ENCODE measurements around the gene ACER1. TPM values are rescaled to one million over a fixed set of nuclear protein-coding genes. Genes with fewer than 3 reads are reported as not detected.

The ACER1 gene
- total and polyA plus RNA-seq, 2 of the 13 experiments (the other 11 are each of a cell fraction or from before 2014, with no cell fraction given), result not detected

DNA sequence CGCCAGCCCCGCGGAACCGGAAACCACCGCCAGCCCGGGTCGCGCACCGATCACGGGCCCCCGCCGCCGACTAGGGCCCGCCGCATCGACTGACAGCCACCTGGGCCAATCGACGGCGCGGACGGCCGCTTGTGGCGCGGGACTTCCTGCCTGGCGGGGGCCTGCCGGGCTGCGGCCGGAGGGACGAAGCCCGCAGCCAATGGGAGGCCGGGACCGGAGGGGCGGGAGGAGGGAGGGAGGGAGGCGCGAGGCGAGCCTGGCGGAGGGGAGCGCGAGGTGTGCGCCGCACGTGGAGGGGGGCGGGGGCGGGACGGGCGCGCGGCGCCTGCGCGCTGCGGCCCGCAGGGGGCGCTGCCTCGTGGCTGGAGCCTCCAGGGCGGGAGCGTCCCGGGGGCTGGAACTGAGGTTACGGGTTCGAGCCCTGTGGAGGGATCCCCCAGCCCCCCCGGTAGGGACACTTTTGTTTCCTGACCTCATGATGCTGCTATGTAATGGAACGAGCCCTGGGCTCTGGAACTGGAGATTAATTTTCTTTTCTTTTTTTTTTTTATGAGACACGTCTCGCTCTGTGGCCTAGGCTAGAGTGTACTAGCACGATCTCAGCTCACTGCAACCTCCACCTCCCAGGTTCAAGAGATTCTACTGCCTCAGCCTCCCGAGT is 53.4 kb downstream of the ACER1 start, which contains the start of gene MLLT1 (continued):
- peak; percentile 88 for TF ChIP-seq REL (CRISPR knock-in tag; conservative IDR thresholded peaks at IDR 0.05)
- TF ChIP-seq HOXA5 (CRISPR knock-in tag; IDR thresholded peaks at IDR 0.05), result no peak; the same call in 1 of the 2 replicates
- no peak for TF ChIP-seq ZNF318 (CRISPR knock-in tag; IDR thresholded peaks at IDR 0.05)
- TF ChIP-seq, protein P1, sequence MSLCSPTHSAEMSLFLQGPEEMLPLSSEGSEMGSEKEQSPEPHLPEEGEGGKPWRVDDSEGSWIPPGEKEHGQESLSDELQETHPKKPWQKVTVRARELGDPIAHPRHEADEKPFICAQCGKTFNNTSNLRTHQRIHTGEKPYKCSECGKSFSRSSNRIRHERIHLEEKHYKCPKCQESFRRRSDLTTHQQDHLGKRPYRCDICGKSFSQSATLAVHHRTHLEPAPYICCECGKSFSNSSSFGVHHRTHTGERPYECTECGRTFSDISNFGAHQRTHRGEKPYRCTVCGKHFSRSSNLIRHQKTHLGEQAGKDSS (CRISPR knock-in tag; IDR thresholded peaks at IDR 0.05; ENCODE audit: borderline replicate concordance, low read depth), result 0 out of 2 replicates have a peak, but pooled peaks have one; percentile 20
- TF ChIP-seq DDIT3 (CRISPR knock-in tag; IDR thresholded peaks at IDR 0.05), result no peak
- TF ChIP-seq CHCHD3 (CRISPR knock-in tag; IDR thresholded peaks at IDR 0.05), result no peak
- no peak for TF ChIP-seq ZNF326 (CRISPR knock-in tag; IDR thresholded peaks at IDR 0.05; ENCODE audit: borderline replicate concordance)
- no peak for TF ChIP-seq ZNF30 (CRISPR knock-in tag; IDR thresholded peaks at IDR 0.05)
- no peak for TF ChIP-seq FOXK2 (IDR thresholded peaks at IDR 0.05)
- TF ChIP-seq MAZ (IDR thresholded peaks at IDR 0.05; ENCODE audit: borderline replicate concordance, low read depth, low read length), result peak; percentile 98
- TF ChIP-seq MAZ (CRISPR knock-in tag; IDR thresholded peaks at IDR 0.05; ENCODE audit: low read depth), result peak; percentile 96
- TF ChIP-seq GTF3A (CRISPR knock-in tag; conservative IDR thresholded peaks at IDR 0.05), result 0 out of 2 replicates have a peak, but pooled peaks have one; percentile 72
- TF ChIP-seq, protein P2, sequence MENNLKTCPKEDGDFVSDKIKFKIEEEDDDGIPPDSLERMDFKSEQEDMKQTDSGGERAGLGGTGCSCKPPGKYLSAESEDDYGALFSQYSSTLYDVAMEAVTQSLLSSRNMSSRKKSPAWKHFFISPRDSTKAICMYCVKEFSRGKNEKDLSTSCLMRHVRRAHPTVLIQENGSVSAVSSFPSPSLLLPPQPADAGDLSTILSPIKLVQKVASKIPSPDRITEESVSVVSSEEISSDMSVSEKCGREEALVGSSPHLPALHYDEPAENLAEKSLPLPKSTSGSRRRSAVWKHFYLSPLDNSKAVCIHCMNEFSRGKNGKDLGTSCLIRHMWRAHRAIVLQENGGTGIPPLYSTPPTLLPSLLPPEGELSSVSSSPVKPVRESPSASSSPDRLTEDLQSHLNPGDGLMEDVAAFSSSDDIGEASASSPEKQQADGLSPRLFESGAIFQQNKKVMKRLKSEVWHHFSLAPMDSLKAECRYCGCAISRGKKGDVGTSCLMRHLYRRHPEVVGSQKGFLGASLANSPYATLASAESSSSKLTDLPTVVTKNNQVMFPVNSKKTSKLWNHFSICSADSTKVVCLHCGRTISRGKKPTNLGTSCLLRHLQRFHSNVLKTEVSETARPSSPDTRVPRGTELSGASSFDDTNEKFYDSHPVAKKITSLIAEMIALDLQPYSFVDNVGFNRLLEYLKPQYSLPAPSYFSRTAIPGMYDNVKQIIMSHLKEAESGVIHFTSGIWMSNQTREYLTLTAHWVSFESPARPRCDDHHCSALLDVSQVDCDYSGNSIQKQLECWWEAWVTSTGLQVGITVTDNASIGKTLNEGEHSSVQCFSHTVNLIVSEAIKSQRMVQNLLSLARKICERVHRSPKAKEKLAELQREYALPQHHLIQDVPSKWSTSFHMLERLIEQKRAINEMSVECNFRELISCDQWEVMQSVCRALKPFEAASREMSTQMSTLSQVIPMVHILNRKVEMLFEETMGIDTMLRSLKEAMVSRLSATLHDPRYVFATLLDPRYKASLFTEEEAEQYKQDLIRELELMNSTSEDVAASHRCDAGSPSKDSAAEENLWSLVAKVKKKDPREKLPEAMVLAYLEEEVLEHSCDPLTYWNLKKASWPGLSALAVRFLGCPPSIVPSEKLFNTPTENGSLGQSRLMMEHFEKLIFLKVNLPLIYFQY (CRISPR knock-in tag; IDR thresholded peaks at IDR 0.05; ENCODE audit: borderline replicate concordance), result 0 out of 2 replicates have a peak, but pooled peaks have one; percentile 22
